Stimulated activated CD4-positive, alpha-beta T cell treated with anti-CD3 and anti-CD28 coated beads, Interleukin-15, amount 100 ng/mL, for 1 hour (primary cell): ENCODE results near the gene NSRP1.
"Not testable (repeated sequence)": the region's sequence is repeated elsewhere in the genome, so short reads cannot be mapped to it uniquely, and the experiment has no call there.

Experiments
- DNase-seq, 2 donors: peaks; one replicate each; pipeline ENCODE4 v3.0.0-alpha.2; 2020; ENCODE audit warnings: low read depth in 1 of 2, low spot score in 1 of 2

The NSRP1 gene

DNA sequence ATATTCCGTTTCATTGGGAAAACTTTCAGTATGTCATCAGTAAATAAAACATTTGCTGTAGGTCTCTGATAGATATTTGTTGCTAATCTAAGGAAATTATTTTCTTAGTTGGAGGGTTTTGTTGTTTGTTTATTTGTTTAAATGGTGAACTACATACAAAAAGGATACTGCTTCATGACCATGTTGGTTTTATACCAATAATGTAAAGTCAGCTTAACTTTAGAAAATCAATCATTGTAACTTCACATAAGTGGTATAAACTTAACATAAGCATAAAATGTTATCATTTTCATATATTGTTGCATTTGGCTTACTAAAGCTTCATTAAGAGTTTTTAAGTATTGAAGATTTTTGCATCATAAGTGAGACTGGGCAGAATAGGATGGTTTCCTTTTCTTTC lies 57.9 kb downstream of the NSRP1 start:
- no peak for DNase-seq

- no peak for DNase-seq
Measured at GRCh38 chr17:30176855-30177254, 60.2 kb downstream of the NSRP1 start.

GRCh38 chr17:30186761-30187160 lies 70.1 kb downstream of the NSRP1 start:
- no peak for DNase-seq

- DNase-seq = no peak
Measured at GRCh38 chr17:30187573-30187972, 71.0 kb downstream of the NSRP1 start.

GRCh38 chr17:30188211-30188939 lies 71.8 kb downstream of the NSRP1 start:
- no peak for DNase-seq

GRCh38 chr17:30191072-30191471 lies 74.5 kb downstream of the NSRP1 start:
- no peak for DNase-seq

- no peak for DNase-seq
Measured at GRCh38 chr17:30196504-30196903, 79.9 kb downstream of the NSRP1 start.

GRCh38 chr17:30197416-30197815 lies 80.8 kb downstream of the NSRP1 start:
- no peak for DNase-seq

GRCh38 chr17:30199600-30199999 lies 83.0 kb downstream of the NSRP1 start:
- no peak for DNase-seq

DNA sequence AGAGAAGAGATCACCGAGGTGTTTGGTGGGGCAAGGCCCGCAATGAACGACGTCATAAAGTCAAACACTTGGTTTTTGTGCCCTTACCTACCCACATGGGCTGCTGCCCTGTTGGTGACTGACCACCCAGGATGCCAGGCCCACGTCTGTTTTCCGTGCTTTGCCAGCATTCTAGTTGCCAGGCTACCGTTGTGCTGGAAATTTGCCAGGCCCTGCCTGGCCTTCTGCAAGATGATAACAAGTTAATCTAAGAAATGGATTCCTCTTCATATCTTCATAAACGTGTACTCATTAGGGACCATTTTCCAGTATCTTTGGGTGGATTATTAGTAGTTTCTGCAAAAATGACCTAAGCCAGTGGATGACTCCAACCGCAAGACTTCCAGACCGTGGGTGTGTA lies 83.5 kb downstream of the NSRP1 start:
- no peak for DNase-seq

DNA sequence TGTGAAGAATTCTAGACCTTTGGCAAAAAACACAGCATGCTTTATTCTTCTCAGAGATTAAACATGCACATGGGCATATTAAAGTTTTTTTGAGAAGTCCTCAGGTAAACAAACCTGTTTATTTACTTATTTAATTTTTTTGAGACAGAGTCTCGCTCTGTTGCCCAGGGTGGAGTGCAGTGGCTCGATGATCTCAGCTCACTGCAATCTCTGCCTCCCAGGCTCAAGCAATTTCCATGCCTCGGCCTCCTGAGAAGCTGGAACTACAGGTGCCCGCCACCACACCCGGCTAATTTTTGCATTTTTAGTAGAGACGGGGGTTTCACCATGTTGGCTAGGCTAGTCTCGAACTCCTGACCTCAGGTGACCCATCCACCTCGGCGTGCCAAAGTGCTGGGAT lies 84.0 kb downstream of the NSRP1 start:
- not testable (repeated sequence) for DNase-seq

GRCh38 chr17:30203471-30203981 lies 86.9 kb downstream of the NSRP1 start:
- DNase-seq = no peak

- no peak for DNase-seq
Measured at GRCh38 chr17:30207655-30208054, 91.0 kb downstream of the NSRP1 start.

GRCh38 chr17:30208214-30208613 lies 91.6 kb downstream of the NSRP1 start:
- no peak for DNase-seq

DNA sequence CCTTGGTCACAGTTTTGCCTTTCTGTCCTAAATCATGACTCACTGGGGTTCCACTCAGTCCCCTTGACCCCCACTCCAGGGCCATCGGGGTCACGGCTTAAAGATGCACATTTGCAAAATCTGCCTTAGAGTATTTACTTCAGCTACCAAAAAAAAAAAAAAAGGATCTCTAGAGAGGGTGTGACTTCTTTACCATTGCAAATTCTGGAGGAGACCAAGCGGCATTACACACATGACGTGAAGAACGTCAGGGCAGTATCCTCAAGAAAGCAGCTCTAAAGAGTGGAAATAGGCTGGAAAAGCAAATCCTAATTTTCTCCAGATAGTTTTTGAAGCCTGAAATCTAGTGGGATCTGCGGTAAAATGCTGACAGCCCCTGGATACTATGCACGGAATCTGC lies 93.3 kb downstream of the NSRP1 start:
- no peak for DNase-seq

DNA sequence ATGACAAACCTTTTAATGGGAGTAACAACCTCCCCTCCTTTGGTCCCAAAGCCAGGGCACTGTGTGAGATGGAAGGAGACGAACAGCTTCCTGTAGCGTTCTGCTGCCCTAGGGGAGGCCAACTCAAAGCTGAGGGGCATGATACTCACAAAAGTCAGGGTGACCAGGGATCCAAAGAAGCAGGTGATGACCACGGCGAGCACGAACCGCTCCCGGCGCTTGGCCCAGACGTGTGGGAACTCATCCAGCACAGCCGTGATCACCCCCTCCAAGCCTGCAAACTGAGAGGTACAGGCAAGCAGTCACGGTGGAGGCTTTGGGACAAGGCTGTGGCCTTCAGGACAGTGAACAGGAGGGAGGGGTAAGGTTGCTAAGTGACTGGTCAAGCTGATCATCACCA lies 93.8 kb downstream of the NSRP1 start:
- no peak for DNase-seq

DNA sequence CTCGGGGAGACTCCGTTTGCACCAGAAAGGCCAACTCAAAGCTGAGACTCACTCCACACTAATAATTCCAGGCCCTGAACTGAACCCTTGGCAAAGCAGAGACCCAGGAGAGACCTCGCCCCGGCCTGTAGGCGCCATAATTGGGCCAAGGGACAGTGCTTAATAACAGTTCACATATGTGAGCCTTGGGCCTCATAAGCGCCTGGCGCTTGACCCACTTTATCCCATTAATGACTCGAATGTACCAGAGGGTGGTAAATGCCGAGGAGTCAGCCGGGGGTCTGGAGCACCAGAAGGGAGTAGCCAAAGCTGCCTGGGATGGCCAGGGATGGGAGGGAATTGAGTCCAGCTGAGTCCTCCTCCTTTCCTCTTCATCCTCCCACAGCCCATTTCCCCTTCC lies 94.3 kb downstream of the NSRP1 start:
- DNase-seq = no peak

GRCh38 chr17:30211371-30211770 lies 94.8 kb downstream of the NSRP1 start:
- DNase-seq = no peak

GRCh38 chr17:30212750-30213149 lies 96.1 kb downstream of the NSRP1 start:
- no peak for DNase-seq

GRCh38 chr17:30217054-30217453 lies 100.4 kb downstream of the NSRP1 start:
- no peak for DNase-seq

DNA sequence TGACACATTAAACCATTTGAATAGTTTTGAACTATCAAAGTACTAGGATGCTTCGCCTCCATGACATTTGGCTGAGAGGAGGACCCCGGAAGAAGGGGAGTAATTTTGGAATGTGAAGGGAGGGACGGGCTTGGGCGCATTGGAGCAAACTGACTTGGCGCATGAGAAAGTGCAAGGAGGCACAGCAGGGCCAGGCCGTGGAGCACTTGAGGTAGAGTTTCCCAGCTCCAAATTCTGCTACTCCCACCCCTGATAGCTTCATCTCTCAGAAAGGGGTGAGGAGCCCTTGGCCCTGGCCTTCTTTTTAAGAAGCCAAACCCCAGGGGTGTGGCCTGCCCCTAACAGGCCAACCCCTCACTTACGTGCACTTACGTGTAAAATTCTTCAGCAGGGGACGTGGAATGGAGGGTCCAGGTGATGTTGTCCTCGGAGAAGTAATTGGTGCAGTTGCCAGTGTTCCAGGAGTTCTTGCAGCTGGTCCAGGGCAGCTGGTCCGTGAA lies 101.2 kb downstream of the NSRP1 start:
- DNase-seq = no peak

- no peak for DNase-seq
Measured at GRCh38 chr17:30218799-30219198, 102.2 kb downstream of the NSRP1 start.

GRCh38 chr17:30219315-30219714 lies 102.7 kb downstream of the NSRP1 start:
- DNase-seq = no peak
